ENCODE measurements around the gene RNASEH2B.

GRCh38 chr13:50936679-50937078 lies 27.1 kb downstream of the RNASEH2B start:
- TF ChIP-seq CTCF (IDR thresholded peaks at IDR 0.05), result no peak
- no peak for TF ChIP-seq EZH2 (IDR thresholded peaks at IDR 0.05; ENCODE audit: borderline replicate concordance, insufficient read depth, low read depth, low read length, poor library complexity, severe bottlenecking)
